Measurements from ENCODE around the gene ASPHD2. TPM values are rescaled to one million over a fixed set of nuclear protein-coding genes. Genes with fewer than 3 reads are reported as not detected.

ASPHD2 gene
- total RNA-seq, 1 experiment from 2014 or later, result 2.7 TPM

Other genes with a start within 250 kb of the ASPHD2 start
- gene HPS4, start 54.5 kb downstream of the ASPHD2 start, total RNA-seq (2014; rRNA removed; shearing (Covaris generic)), result 16.3 and 20.5 TPM in 2 replicates
- 20.1 and 24.0 TPM in 2 replicates for gene SRRD, start 54.6 kb downstream of the ASPHD2 start, total RNA-seq (2014; rRNA removed; shearing (Covaris generic))
- 15.4 and 19.1 TPM in 2 replicates for gene TFIP11, start 83.2 kb downstream of the ASPHD2 start, total RNA-seq (2014; rRNA removed; shearing (Covaris generic))
- 24.5 and 34.8 TPM in 2 replicates for gene TPST2, start 160.9 kb downstream of the ASPHD2 start, total RNA-seq (2014; rRNA removed; shearing (Covaris generic))
- gene CRYBB1, start 188.8 kb downstream of the ASPHD2 start, total RNA-seq (2014; rRNA removed; shearing (Covaris generic)), result not detected in 2 replicates
- not detected in 2 replicates for gene CRYBA4, start 192.7 kb downstream of the ASPHD2 start, total RNA-seq (2014; rRNA removed; shearing (Covaris generic))
- gene MIAT, start 228.3 kb downstream of the ASPHD2 start, total RNA-seq (2014; rRNA removed; shearing (Covaris generic)), result 0.02 TPM in 2 replicates